A673 (cell line): ENCODE measurements around the gene HPCAL4. TPM values are rescaled to one million over a fixed set of nuclear protein-coding genes. Genes with fewer than 3 reads are reported as not detected.

Source experiments
- BruUV-seq: library from RNA; stranded (reverse); fragments of 400-500 nt; replicated peaks from 2 replicates; lab custom pipeline; 2021; lab: Mats Ljungman, UMichigan
- CTCF ChIA-PET: fragments of 300-600 bp; sonication (Branson Sonifier 250); formaldehyde crosslinking; loops from one replicate; lab custom pipeline; 2022; ENCODE audit warnings: antibody characterized with exemption; lab: Charles Lee
- POLR2A ChIA-PET: fragments of 300-600 bp; sonication (Branson Sonifier 250); formaldehyde crosslinking; loops from one replicate; lab custom pipeline; 2022; ENCODE audit warnings: antibody characterized with exemption; ENCODE audit not compliant: low non-redundant PET; lab: Charles Lee
- DNase-seq: peaks from one replicate; pipeline ENCODE4 v3.0.0-alpha.2; 2015; ENCODE audit warnings: low spot score
- H3K27ac ChIP-seq: fragments of 200-600 bp; sonication (generic); 2 replicates; pipeline ENCODE4 v1.5.1; 2016; ENCODE audit warnings: mixed run types, low read depth, mild to moderate bottlenecking, mixed read lengths, antibody characterized with exemption, low read length; ENCODE audit not compliant: poor library complexity, severe bottlenecking
- H3K27me3 ChIP-seq: fragments of 200-600 bp; sonication (generic); replicated peaks from 2 replicates; pipeline ENCODE4 v1.6.1; 2017; ENCODE audit warnings: mixed run types, low read depth, mild to moderate bottlenecking, mixed read lengths, antibody characterized with exemption, low read length; ENCODE audit not compliant: insufficient read depth, poor library complexity
- H3K36me3 ChIP-seq: fragments of 200-600 bp; sonication (generic); 2 replicates; pipeline ENCODE4 v1.6.1; 2016; ENCODE audit warnings: mixed run types, mild to moderate bottlenecking, mixed read lengths, antibody characterized with exemption, low read length; ENCODE audit not compliant: insufficient read depth, poor library complexity, severe bottlenecking
- H3K4me1 ChIP-seq: fragments of 200-600 bp; sonication (generic); 2 replicates; pipeline ENCODE4 v1.6.1; 2017; ENCODE audit warnings: mixed run types, mild to moderate bottlenecking, mixed read lengths, antibody characterized with exemption, low read length; ENCODE audit not compliant: insufficient read depth, poor library complexity, severe bottlenecking
- H3K4me3 ChIP-seq: fragments of 200-600 bp; sonication (generic); 2 replicates; pipeline ENCODE4 v1.5.1; 2016; ENCODE audit warnings: low read depth, mixed run types, mild to moderate bottlenecking, mixed read lengths, low read length; ENCODE audit not compliant: poor library complexity, severe bottlenecking
- H3K9me3 ChIP-seq: fragments of 200-600 bp; sonication (generic); 2 replicates; pipeline ENCODE4 v1.6.1; 2016; ENCODE audit warnings: mixed run types, low read depth, mild to moderate bottlenecking, mixed read lengths, antibody characterized with exemption, low read length; ENCODE audit not compliant: poor library complexity, severe bottlenecking
- EZH2 ChIP-seq: fragments of 200-600 bp; sonication (generic); IDR thresholded peaks from 2 replicates; pipeline ENCODE4 v1.6.1; 2017; ENCODE audit warnings: borderline replicate concordance, low read depth, mild to moderate bottlenecking, mixed read lengths, antibody characterized with exemption, low read length; ENCODE audit not compliant: poor library complexity, severe bottlenecking
- intact Hi-C: fragments of 100-400 bp; cut with micrococcal nuclease; formaldehyde crosslinking; loops from one replicate; pipeline ENCODE4 v1.10.0; 2022; ENCODE audit not compliant: unreplicated experiment
- total RNA-seq: library from RNA; stranded (reverse); gene quantifications from 2 replicates; pipeline ENCODE4 v1.2.3, GENCODE V29; 2021
- TF ChIP-seq, protein P1 (sequence below): fragments of 300-800, 200-600 bp; sonication (generic); conservative IDR thresholded peaks from 2 replicates; pipeline ENCODE4 v1.5.1; 2017; ENCODE audit warnings: low read depth, mild to moderate bottlenecking, antibody characterized with exemption, low read length, moderate library complexity, mixed read lengths

Gene HPCAL4
- total RNA-seq, 1 experiment from 2014 or later = not detected

DNA sequence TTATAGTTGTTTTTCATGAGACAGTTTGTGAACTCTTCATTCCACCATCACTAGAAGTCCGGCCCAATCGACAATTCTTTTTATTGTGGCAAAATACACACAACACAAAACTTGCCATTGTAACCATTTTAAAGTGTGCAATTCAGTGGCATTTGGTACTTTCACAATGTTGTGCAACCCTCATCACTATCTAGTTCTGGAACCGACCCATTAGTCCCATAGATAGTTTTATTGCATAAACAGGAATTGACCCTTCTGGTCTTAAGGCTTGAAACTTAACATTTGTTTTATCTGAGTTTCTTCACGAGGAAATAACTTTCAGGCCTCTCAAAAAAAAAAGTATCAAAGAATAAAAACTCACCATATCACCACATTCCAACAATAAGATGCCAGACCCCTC lies 38.6 kb upstream of the HPCAL4 start:
- BruUV-seq = no TSS peak
- Histone ChIP-seq H3K9me3 (no peaks in the 10 kb centered on the region), H3K27me3 (peaks cover 67% of the 10 kb centered on the region), H3K4me1 (no peaks in the 10 kb centered on the region), H3K27ac (no peak overlapping the region), H3K4me3 (no peak overlapping the region), H3K36me3 (no peaks in the 10 kb centered on the region)
- no peak for DNase-seq
- no peak for TF ChIP-seq EZH2
- TF ChIP-seq, protein P1, sequence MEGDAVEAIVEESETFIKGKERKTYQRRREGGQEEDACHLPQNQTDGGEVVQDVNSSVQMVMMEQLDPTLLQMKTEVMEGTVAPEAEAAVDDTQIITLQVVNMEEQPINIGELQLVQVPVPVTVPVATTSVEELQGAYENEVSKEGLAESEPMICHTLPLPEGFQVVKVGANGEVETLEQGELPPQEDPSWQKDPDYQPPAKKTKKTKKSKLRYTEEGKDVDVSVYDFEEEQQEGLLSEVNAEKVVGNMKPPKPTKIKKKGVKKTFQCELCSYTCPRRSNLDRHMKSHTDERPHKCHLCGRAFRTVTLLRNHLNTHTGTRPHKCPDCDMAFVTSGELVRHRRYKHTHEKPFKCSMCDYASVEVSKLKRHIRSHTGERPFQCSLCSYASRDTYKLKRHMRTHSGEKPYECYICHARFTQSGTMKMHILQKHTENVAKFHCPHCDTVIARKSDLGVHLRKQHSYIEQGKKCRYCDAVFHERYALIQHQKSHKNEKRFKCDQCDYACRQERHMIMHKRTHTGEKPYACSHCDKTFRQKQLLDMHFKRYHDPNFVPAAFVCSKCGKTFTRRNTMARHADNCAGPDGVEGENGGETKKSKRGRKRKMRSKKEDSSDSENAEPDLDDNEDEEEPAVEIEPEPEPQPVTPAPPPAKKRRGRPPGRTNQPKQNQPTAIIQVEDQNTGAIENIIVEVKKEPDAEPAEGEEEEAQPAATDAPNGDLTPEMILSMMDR = no peak
- ChIA-PET POLR2A (interaction anchor here (0.6 kb wide), 1 partner anchor 84 kb away, joined by 3 read pairs; no protein-coding TSS in a partner anchor), CTCF (no interaction called here)
- intact Hi-C loops = no loop called here

DNA sequence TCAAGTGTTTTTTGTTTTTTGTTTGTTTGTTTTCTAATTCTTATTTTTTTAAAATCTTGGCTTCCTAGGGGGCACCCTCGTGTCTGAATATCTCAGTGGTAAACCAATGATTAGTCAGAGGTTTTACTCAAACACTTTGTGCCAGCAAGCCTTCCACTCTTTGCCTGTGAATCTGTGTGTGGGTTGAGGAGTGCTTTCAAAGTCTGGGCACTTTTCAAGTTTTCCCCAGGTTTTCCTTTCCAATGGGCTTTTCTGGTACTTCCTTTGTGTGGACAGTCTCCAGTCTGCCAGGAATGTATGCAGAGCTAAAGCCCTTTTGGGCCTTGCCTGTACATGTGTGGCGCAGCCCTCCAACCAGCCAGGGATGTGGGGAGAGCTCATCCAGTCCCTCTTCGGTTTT lies 37.8 kb upstream of the HPCAL4 start:
- TF ChIP-seq EZH2 = no peak
- TF ChIP-seq, protein P1 = no peak
- POLR2A ChIA-PET = no interaction called here
- H3K27ac ChIP-seq = no peak overlapping the region
- H3K4me1 ChIP-seq = no peaks in the 10 kb centered on the region
- peaks cover 74% of the 10 kb centered on the region for H3K27me3 ChIP-seq
- no peaks in the 10 kb centered on the region for H3K9me3 ChIP-seq
- intact Hi-C loops = no loop called here
- no TSS peak for BruUV-seq
- CTCF ChIA-PET = no interaction called here
- DNase-seq = no peak
- H3K36me3 ChIP-seq = no peaks in the 10 kb centered on the region
- no peak overlapping the region for H3K4me3 ChIP-seq

GRCh38 chr1:39727932-39728317 lies 36.7 kb upstream of the HPCAL4 start:
- BruUV-seq = no TSS peak
- CTCF ChIA-PET = no interaction called here
- Histone ChIP-seq H3K36me3 (no peaks in the 10 kb centered on the region), H3K27ac (no peak overlapping the region), H3K4me1 (no peaks in the 10 kb centered on the region), H3K4me3 (no peak overlapping the region), H3K27me3 (peaks cover 75% of the 10 kb centered on the region), H3K9me3 (no peaks in the 10 kb centered on the region)
- POLR2A ChIA-PET = no interaction called here
- TF ChIP-seq, protein P1 = no peak
- TF ChIP-seq EZH2 = no peak
- intact Hi-C loops = no loop called here
- no peak for DNase-seq
